NCI-H2227 (cell line): ENCODE measurements around the gene RHBDF1.
A peak's percentile ranks its signal among the peaks of the same experiment; 100 is the strongest.

Source experiments
- DNase-seq: peaks from one replicate; lab custom pipeline; 2025; ENCODE audit not compliant: unreplicated experiment; lab: John Stamatoyannopoulos, UW

Gene RHBDF1, protein sequence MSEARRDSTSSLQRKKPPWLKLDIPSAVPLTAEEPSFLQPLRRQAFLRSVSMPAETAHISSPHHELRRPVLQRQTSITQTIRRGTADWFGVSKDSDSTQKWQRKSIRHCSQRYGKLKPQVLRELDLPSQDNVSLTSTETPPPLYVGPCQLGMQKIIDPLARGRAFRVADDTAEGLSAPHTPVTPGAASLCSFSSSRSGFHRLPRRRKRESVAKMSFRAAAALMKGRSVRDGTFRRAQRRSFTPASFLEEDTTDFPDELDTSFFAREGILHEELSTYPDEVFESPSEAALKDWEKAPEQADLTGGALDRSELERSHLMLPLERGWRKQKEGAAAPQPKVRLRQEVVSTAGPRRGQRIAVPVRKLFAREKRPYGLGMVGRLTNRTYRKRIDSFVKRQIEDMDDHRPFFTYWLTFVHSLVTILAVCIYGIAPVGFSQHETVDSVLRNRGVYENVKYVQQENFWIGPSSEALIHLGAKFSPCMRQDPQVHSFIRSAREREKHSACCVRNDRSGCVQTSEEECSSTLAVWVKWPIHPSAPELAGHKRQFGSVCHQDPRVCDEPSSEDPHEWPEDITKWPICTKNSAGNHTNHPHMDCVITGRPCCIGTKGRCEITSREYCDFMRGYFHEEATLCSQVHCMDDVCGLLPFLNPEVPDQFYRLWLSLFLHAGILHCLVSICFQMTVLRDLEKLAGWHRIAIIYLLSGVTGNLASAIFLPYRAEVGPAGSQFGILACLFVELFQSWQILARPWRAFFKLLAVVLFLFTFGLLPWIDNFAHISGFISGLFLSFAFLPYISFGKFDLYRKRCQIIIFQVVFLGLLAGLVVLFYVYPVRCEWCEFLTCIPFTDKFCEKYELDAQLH

DNA sequence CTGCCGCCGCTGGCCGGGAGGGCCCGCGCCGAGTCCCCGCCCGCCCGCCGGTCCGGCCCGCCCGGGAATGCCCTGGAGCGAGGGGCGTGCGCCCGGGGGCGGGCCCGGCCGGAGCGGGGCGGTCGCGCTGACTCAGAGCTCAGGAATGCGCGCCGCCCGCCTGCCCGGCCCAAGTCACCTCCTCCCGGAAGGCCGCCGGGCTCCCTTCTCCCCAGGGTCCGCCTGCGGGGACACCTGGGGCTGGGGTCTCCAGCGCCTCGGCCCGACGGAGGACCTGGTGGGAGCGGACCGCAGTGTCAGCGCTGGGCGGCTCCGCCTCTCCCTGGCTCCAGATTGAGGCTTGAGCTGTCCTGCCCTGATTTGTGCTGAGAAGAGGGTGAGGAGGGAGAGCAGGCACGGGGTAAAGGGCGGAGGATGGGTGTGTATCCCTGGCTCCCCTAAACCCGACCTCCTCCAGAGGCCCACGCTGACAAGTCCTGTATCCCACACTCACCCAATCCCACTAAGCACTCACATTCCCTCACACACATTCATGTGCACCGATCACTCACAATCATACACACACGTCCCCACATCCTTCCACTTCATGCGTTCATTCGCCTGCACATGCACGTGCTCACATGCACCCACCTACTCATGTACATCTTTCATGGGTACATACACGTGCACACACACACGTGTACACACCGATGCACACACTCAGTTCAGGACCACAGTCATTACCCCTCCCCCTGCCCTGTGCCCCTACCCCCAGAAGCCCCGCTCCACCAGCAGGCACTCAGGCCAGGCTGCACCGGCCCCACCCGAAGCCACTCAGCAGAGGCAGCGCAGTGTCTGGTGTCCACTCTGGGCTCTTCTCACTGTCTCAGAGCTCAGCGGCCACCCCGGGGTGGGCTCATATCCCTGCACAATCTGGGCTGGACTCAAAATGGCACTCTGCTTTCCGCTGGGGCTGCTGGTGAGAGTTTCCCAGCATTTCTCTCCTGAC lies at the start of gene RHBDF1:
RHBDF1 (minus strand) TSS at position 71 of the 988 bp plus-strand sequence. CDS start 7,616 bp downstream, outside the sequence.
- DNase-seq = peak; percentile 30

DNA sequence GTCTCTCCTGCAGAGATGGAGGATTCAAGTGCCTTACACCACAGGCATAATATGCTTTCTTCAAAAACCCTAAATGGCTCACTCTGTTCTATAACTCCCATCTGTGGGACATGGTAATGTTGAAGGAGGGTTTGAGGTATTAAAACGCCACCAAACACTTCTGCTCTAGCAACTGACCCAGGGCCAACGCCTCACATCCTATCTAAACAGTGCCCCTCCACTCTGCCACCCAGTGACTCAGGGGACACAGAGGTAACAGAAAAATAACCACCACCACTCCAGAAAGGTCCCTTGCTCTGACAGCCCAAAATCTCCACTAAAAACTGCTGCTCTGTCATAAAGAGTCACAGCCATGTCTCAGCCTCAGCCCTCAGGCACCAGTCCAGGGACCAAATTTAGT lies 48.3 kb upstream of the RHBDF1 start:
- DNase-seq = no peak

DNA sequence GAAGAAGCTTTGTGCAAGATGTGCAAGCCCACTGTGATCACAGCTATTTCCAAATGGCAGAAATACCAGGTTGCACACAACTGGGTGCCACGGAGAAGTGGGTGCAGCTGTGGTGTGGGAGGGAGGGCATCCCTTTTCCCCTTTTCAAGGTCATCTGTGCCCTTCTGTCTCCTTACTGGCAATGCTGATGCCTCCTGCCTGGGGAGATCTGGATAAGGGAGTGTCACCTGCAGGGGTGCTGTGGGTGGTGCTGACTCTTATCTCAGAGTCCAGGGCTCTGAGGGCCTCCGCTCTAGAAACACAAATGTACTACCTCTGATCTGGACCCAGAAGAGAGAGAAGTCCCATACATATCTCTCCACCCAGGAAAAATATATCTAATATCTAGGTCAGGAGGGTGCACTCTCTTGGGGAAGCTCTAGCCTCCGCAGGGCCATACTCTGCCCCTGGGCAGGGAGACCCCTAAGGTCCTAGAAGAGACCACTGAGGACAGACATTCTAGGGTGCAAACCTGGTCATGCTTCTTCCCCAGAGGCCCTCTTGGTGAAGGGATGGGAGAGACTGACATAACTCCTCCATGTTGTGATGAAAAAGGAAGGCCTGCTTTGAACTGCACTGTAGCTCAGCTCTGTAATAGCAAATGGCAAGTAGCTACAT lies 47.5 kb upstream of the RHBDF1 start:
- DNase-seq = no peak

DNA sequence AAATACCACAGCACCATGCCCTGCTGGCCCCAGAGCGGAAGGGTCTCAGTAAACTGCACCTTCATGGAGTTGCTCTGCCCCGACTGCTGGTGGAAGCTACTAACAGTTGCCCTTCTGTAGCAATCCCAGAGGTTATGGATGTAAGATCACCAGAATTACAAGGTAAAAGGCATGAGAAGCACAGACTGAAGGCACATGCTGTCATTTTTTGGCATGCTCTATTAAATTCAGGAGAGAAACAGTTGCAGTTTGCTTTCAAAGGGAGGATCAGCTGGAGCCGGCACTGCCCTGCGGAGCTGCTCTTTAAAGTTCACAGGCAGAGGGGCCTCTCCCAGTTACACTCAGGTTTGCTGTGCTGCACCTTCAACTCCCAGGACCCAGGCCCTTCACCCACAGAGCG lies 46.9 kb upstream of the RHBDF1 start:
- no peak for DNase-seq

DNA sequence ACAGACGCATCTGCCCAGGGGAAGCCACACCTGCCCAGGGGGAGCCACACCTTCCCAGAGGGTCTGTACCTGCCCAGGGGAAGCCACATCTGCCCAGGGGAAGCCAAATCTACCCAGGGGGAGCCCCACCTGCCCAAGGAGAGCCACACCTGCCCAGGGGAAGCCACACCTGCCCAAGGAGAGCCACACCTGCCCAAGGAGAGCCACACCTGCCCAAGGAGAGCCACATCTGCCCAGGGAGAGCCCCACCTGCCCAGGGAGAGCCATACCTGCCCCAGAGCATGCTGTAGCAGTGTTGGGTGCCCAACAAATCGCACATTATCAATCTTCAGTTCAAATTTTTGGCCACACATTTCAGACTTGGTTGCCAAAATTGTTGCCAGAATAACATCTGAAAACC lies 46.4 kb upstream of the RHBDF1 start:
- no peak for DNase-seq

DNA sequence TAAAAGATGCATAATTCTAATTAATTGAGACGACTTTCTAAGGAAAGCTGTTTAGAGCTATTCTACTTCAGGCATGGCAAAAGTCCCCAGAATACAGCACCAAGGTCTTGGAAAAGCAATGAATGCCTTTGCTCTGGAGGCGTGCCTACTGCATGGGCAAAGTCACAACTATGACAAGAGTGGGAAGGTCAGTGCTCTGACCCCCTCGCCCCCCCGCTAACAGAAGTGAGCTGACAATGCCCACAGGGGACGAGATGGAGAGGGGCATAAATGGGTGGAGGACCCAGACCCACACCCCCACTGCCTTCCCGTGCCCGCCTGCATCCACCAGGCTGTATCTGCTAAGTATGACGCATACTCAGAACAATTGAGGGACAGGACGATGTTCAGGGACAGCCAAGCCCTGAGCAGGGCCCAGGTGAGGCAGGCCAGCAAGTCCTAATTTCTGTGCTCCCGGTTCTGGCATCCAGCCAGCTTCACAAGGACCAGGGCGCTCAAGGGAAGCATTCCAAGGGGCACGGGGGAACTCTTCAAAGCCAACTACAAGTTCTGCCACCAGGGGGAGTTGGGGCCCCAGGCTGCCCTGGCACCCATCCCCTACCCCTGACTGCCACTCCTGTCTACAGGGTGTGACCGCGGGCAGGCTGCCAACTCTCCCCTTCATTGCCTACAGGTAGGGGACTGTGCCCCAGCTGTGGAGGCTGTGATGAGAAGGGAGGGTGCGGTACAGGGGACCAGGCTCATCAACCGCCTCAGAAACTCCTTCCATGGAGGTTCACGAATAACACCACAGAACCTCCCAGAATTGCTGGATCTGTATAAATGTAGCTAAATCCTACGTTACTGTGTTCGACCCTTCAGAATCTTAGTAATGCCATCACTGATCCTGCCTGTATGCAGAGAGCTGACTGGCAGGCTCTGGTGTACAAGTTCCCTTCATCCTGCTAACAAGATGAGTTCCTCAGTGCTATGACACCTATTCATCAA lies 45.2 kb upstream of the RHBDF1 start:
- DNase-seq = peak; percentile 62

DNA sequence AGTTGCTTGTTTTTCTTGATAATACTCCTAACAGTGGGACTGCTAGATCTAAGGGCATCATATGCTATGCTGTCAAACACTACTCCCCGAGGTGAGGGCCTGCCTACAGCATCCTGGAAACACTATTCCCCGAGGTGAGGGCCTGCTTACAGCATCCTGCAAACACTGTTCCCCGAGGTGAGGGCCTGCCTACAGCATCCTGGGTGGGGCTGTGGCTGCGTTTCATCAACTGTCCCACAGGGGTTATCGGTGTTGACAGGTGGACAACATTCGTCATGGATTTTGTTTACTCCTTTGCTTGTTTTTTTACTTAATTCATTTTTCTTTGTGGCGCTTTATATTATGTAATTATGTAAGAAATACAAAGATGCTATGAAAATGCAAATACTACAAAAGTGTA lies 43.6 kb upstream of the RHBDF1 start:
- DNase-seq = no peak

DNA sequence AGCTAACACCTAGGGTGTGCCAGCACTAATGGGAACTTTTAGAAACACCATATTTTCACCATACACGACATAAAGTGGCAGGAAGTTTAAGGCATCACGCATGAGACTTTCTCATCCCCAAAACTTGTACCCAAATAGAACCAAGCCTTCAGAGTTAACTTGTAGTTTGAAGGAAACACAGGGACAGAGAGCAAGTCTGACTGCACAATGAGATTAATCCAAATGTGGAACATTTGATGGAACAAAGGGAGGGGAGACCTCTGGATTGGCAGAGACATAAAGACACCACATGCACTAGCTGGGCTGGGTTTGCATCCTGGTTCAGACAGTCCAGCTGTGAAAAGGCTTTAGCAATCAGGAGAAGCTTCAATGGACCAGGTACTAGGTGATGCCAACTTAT lies 41.9 kb upstream of the RHBDF1 start:
- DNase-seq = no peak

DNA sequence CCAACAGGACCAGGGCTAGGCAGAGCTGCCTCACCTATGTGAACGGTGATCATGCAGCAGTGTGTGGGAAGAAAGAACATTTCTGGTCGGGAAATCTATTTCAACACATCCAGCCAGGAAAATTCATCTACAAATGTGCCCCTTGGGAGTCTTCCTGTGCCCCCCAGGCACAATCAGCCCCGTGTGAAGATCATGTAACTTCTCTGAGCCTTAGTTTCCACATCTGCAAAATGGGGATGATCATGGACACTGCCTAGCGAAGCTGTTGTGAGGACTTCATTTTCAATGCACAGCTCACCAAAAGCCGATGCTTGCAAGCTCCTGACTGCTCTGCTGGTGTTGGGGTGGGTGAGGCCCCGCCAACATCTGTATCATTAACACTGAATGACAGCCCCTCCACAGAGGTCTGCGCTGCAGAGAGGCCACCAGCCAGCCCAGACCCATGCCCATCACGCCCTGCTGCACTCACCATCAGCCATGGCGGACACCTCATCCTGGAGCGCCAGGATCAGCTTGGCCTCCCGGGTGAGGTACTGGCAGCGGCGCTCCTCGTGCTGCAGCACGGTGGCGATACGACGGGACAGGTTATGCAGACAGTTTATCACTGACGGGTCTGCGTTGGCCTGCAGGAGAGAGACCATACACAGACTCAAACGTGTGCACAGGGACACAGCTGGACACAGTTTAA lies 39.9 kb upstream of the RHBDF1 start:
- DNase-seq = no peak

DNA sequence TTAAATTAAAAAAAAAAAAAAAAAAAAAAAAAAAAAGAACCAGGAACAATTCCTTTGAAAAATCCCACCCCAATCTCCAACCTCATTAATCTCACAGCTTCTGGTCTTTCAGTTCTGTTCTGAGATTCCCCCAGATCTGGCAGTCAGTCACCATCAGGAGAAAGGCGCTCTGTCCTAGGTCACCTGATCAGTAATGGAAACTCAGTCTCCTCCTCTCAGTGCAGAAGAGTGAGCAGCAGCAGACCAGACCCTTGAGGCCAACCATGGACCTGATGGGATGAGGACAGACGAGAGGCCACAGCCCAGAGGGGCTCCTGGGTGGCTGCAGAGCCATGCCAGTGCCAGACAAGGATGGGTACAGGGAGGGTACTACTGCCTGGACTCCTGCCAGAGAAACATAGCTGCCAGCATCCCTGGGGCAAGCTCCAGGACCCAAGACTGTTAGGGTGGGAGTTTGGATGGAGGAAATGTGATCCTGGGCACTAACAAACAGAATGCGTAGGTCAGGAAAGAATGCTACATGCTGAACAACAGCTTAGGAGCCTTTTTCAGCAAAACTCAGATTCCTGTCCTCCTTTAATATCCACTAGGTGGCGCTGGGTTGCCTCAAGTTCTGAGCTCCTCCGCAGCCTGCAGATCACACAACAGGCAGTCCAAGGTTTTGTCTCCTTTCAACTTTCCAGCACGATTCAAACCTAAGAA lies 34.3 kb upstream of the RHBDF1 start:
- DNase-seq = peak; percentile 80

DNA sequence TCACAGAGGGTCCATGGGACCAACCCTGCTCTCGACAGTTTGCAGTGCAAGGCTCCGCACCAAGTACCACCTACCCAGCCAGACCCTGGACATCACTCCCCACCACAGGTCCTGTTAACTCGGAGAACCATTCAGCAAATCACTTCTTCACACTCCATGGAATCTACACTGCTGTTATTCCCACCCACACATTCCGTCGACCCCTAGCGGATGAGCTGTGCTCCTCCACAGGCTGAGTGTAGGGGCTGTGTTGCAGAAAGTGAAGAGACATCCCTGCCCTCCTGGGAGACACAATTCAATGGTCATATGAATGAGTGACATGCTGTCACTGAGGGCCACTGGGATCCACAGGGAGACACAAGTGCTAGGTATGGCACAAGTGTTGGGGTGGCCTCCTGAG lies 33.1 kb upstream of the RHBDF1 start:
- DNase-seq = no peak

DNA sequence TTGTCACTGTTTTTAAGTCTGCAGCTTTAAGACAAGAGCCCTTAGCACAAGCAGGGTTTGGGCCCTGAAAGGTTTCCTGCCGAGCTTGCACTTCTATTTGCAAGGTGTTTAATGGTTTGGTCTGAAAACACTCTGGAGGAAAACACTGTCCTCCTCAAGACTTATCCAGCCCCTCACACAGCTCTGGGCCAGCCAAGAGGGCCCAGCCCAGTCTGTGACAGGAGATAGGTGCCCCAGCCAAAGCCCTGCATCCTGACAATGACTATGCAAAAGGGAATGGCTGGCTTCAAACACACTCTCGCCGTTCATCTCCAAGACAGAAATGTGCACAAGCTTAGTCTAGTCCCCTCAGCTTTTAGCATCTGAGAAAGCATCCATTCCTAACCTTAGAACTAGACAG lies 32.5 kb upstream of the RHBDF1 start:
- DNase-seq = no peak

DNA sequence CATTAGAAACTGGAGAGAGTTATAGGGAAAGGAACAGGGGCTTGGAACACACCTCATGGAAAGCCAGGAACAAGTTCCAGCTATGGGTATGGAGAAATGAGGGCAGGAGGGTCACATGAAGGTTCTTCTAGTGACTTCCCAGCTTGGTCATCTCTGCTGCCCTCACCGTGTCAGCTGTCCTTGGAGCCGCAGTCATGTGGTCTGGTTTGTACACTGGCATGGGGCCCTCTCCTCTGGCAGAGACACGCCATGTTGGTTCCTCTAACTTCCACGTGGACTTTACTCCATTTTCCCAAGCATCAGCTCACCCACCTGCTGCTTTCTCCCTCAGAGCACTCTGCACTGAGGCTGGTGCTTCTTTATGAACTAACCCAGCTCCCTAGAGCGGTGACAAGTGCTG lies 31.9 kb upstream of the RHBDF1 start:
- no peak for DNase-seq

DNA sequence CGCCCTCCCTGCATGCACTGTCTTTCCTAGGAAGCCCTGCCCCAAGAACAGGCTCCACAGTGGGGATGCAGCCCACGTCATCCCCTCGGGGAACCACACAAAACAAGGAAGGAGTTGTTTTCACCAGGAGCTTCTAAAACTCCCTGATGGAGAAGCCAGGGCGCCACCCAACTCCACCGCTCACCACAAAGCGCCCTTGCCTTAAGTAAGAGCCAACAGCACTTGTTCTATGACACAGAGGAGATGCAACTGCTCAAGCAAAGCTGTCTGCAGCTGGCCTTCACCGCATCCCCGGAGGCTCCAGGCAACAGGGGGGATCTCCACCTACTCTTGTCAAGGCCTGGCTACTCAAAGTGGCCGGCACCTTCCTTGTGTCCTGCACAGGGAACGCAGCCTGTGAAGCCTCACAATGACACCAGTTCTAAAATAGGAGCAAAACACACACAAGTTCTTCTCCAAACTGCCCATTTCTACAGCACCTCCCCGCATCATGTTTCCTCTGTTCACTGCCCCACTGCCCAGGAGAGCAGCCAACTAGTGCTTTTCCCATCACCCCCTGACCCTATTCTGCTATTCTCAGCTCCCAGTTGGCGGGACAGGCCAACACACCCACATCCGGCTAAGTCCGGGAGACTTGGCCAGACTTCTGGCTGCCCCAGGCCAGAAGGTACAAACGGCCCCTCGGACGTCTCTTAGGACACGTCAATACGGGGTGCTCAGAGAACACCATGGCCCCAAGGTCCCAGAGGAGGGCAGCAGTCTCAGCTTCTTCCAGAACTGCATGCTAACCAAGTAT lies 29.8 kb upstream of the RHBDF1 start:
- no peak for DNase-seq

DNA sequence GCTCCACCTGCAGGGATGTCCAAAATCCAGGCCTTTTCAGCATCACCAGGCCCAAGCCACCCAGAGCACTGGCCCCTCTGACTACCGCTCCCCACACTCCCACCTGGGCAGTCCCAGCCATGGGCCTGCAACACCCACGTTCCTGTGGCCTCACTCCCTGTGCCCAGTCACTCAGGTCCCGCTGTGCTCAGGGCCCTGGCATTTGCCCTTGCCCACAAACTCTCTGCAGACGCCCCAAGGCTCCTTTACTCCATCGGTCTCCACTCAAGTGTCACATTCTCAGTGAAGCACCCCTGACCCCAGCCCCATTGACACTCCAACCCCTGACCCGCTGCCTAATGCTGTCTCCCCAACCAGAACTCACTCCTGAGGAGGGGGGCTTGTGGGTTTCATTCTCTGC lies 29.2 kb upstream of the RHBDF1 start:
- DNase-seq = no peak

DNA sequence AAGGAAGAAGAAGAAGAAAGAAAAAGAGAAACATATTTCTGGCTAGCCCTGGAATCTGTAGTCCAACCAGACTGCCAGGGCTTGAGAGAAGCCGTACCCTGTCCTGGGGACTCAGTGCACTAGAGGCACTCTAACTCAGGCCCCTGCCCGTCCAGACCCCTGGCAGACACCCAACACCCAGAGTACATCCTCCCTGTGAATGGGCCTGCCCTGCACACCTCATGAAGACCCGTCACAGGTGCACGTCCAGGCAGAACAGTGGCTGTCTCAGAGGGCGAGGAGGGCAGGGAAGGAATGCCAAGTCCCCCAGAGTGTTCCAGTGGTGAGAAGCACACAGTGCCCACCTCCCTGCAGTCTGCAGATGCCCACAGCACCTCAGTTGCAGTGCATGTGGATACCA lies 28.6 kb upstream of the RHBDF1 start:
- no peak for DNase-seq

DNA sequence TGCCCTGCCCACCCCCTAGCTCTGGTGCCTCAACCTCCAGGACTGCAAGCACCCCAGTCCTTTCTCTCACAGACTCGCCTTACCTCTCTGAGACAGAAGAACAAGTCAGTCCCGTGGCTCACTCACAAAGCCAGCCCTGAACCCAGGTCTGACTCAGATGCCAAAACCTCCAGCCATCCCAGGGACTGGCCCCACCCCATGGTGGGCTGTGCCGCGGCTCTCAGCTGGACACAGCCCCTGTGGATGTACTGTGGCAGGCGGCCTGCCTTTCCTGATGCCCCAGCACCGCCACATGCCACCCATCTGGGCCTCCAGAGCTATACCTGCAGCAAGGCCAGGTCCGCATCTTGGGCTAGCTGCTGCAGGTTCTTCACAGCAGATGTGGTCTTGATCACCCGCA lies 25.4 kb upstream of the RHBDF1 start:
- no peak for DNase-seq
